HG02970 (cell line): Measurements from ENCODE around the gene MBNL3.

Experiments
- ATAC-seq: cut with Tn5 transposase; IDR thresholded peaks from one replicate; pipeline ENCODE4 v1.9.1; 2021; ENCODE audit warnings: mild to moderate bottlenecking, moderate library complexity, moderate number of reproducible peaks; ENCODE audit not compliant: unreplicated experiment, low FRiP score

The MBNL3 gene

DNA sequence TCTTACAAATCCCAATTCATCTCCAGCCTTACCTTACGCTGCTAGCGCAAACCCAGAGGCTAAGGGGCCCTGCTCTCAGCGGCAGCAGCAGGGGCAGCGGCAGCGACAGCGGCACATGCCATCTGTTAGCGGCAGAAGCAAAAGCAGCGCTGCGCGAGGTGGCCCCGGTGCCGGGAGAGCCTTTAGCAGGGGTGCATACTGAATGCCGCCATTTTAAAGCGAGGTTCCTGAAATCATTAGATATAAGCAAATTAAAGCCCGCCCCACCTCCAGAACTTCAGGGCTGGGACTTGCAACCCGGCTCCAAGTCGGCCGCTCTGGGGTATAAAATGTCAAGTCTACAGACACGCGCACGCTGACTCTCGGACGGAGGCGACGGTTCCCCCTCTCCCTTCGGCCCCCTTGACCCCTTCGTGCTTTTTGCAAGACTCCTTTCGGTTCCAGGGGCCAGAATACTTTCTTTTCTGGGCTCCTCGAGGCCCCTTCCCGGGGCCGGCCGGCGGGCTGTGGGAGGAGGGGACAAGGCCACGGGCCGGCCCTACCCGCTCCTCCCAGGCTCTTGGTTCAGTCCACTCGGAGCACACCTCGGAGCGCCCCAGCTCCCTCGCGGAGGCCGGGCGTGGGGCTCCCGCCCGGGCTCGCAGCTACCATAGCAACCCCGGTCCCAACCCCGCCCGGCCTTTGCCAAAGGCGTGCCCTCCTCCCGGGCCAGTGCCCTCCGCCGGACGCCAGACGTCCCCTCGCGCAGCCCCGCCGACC, at the start of gene MBNL3:
MBNL3 (minus strand) TSS at position 220 of the 759 bp plus-strand sequence. CDS start 49,427 bp downstream, outside the sequence.
- no peak for ATAC-seq

DNA sequence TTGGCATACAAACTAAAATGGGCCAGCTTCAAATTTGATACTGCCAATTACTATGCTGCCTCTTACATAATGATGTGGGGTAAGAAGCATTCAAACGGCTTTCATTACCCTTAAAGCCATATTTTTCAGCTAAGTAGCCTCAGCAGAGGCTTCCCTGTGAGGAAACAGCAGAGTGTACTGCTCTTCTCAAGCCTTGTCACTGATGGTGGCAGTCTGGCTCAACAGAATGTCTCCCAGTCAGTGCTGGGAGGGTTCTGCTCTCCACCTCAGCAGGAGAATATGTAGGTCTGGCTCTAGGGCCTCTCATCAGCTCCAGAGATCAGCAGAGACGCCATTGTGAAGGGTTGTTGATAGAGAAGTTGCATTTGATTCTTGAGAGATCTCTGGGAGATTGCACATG, 44.6 kb upstream of the MBNL3 start:
- no peak for ATAC-seq

DNA sequence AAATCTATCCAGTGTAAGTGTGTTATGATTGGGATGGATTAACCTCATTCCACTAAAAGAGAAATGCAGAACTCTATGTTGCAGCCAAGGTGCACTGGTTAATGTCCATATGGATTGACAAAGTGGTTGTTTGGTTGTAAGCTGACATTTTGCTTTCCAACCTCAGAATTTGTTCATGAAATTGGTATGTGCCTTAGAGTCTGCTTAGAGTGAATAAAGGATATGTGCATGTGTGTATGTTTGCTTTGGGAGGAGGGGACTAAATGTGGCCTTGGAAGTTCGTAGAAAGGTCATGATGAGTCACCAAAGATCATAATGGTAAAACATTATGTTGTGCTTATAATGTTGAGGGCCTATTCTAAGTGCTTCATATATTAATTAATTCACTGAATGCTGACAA, 44.1 kb upstream of the MBNL3 start:
- ATAC-seq, result no peak

- no peak for ATAC-seq
These were observed 43.3 kb upstream of the MBNL3 start for GRCh38 chrX:132532097-132532496.

GRCh38 chrX:132520792-132521191, 32.0 kb upstream of the MBNL3 start:
- ATAC-seq, result no peak

DNA sequence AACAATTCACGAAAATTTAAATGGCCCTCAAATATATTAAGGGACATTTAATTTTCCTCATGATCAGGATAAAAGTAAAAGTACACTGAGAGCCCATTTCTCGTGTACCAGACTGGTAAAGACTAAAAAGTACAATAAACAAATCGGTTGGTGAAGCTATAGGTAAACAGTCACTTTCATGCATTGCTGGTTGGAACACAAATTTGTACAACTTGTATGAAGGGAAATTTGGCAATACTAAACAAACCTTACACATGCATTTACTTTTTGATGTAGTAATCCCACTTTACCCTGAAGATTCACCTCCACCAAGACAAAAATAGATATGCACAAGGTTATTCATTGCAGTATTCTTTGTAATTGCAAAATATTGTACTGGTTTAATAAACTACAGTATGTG, 31.4 kb upstream of the MBNL3 start:
- ATAC-seq, result no peak

DNA sequence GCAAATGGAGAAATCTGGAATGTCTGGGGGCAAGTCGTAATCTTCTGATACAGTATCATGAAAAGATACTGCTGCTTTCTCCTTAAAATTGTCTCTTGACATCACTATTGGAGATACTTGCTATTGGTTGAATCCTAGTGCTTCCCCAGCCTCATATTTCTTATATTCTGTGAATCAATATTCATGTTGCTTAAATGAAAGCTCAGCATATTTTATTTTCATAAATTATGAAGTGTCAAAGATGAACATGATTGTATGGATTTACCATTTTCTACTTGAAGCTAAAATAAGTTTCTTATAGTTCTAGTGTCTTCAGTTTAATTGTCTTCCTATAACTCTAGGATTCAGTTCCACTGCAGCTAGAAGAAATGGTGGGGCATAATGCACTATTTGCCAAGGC, 29.6 kb upstream of the MBNL3 start:
- ATAC-seq, result no peak

DNA sequence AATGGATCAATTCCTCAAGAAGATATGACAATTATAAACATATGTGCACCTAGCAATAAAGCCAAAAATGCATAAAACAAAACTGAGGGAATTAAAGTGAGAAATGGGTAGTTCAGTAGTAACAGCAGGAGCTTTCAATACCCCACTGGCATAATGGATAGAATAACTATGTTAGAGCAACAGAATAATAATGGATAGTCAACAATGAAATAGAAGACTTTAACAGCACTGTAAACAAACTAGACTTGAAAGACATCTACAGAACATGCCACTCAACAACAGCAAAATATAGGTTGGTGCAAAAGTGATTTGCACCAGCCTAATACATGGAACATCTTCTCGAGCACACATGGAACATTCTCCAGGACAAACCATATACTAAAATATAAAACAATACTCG, 20.0 kb upstream of the MBNL3 start:
- ATAC-seq, result no peak

DNA sequence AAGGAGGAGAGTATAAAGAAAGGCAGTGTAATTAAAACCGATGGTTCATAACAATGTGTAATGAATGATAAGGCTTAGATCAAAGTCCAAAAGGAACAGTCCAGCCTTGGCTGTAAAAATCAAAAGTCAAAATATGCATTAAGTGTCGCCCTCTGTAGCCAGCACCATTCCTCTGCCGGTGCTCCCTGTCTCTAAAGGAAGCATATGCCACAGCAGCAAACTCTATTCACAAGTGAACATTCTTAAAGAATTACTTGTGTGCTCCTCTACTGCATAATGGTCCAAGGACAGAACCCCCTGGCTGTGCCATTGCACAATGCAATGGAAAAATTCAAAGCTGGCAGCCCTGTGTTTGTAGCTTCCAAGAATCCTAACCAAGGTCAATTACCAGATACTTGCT, 16.3 kb upstream of the MBNL3 start:
- no peak for ATAC-seq

DNA sequence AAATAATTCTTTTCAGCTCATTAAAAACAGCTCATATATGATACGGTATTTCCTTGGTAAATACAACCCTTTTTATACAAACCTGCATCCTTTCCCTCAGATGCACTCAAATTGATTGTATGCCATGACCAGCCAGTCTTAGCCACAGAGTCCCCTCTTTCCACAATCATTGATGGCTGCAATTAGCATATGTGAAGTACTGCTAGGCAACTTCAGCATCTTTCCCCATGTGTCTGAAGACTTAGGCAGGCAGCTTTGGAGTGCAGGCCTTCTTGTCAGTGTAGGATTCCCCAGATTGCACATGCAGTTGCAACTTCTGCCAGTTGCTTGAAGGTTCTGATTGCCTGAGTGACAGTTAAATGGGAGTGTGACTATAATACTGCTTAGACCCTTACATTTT, 15.6 kb upstream of the MBNL3 start:
- ATAC-seq, result no peak

GRCh38 chrX:132501606-132502005, 12.8 kb upstream of the MBNL3 start:
- no peak for ATAC-seq

GRCh38 chrX:132497432-132497831, 8.6 kb upstream of the MBNL3 start:
- no peak for ATAC-seq

DNA sequence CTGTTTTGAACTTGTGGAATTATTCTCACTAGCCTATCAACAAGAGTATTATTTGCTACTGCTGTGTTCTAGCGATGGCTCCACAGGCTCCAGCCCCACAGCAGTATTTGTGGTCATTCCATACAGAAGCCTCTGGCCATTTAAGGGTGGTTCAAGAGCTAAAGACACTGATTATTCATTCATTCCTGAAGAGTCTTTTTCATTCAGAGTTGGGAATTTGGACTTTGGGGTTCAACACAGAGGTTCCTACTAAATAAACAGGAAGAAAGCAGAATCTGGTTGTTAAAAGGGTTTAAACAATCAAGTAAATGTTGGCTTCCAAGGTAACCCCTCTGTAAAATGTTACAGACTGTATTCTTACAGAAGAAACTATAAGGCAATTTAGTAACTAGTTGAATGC, 4.3 kb upstream of the MBNL3 start:
- no peak for ATAC-seq

DNA sequence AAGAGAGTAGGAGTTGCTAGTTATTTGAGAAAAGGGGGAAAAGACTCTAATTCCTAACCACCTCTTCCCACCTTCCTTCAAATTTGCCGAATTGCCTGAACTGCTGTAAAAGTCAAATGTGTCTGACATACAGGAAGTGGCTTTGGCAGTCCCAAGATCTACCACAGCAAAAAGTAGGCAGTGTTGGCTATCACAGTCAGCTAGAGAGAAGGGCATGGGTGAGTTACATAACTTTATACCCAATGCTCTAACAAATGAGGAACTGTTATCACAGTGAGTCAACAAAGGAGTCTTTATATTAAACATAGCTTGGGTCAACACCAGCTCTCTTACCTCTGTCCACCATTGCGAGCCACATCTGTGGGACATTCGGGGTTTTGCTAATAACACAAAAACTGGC, 2.4 kb upstream of the MBNL3 start:
- ATAC-seq, result no peak

DNA sequence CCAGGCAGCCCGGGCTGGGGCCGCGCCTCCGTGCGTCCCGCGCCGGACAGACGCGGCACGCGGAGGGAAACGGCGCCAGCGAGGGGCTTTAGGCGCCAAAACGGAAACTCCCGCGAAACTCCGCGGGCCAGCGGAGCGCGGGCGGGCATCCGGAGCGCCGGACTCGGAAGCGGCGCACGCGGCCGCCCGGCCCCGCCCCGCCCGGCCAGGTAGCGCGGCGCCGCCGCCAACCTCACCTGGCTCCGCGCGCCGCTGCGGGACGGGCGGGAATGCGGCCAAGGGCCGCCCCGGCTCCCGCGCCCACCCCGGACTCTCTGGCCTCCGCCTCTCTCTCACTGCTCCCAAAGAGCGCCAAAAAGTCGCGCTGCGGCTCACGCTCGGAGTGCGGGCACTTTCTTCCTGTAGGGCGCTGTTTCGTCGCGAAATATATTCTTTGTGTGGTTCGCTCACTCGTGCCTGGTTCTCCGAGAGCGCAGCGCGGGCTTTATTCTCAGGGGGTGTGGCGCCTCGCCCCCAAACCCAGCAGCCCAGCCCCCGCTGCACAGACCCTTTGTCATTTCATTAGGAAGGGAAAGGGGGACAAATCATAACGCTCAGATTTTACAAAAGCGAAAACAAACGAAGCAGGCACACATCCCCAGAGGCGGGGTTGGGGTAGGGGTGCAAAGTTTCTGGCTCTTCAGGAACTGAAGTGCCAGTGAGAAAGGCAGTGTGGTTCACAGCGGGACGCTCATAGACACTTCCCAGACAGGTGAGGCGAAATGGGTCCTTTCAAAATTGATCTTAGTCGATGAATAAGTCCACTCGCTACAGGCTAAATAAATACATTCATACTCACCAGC, 961 bp upstream of the MBNL3 start:
- ATAC-seq, result no peak

DNA sequence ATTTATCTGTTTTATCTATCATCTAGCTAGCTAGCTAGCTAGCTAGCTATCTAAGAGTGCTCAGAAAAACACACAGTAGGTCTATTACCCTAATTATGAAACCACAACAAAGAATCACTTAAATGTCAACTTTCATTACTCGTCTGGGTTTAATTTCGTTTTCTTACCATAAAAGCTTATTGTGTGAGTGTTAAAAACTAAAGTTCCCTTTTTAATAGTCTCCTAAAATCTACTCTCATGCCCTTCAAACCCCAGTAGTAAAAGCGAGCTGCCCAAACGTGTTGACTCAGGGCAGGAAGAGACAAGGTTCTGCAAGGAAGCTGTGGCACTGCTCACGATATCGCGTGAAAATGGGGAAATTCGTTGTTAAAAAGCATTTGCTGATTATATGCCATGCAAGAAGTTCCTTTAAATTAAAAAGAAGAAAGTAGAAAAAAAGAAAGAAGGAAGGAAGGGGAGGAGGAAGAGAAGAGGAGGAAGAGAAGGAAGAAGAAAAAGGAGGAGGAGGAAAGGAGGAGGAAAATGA, 595 bp downstream of the MBNL3 start:
- no peak for ATAC-seq

DNA sequence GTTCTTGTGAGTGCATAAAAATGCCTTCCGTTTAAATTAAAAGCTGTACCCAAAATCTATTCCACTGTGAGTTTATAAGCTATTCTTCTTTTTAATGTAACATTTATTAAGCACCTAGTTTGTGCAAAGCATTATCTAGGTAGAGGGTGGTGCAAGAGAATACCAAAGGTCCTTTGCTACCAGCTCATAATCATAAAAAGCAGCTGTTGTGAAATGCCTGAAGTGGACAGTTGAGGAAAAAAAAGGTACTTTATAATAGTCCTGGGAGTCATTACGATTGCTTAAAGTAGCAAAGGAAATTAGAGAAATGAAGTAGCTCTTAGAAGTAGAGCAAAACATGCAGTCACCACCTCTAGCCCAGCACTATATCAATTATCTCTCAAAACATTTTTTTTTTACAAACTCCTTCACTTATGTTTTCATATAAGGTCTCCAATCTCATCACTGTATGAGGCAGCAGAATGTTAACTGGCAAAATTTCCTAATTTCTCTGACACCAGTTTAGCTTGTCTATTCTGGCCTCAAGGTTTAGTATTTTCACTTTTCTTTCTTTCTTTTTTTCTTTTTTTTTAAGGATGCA, 2.1 kb downstream of the MBNL3 start:
- ATAC-seq, result no peak

DNA sequence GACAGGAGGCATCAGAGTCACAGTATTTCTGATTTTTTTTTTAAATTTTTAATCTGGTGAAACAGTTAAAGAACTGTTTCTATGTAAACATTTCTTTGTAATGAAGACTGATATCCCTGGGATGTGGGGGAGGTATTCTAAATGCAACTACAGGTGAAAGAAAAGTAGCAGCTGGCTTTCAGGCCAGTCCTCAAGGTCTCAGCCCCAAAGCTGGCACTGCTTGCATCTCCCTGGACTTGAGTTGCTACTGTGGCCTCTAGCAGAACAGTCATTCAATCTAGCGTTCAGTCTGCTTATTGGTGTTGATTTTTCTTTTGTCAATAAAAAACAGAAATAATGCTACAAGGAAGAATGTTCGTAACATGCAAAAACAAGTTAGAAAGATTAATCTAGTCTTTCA, 4.9 kb downstream of the MBNL3 start:
- ATAC-seq, result no peak

DNA sequence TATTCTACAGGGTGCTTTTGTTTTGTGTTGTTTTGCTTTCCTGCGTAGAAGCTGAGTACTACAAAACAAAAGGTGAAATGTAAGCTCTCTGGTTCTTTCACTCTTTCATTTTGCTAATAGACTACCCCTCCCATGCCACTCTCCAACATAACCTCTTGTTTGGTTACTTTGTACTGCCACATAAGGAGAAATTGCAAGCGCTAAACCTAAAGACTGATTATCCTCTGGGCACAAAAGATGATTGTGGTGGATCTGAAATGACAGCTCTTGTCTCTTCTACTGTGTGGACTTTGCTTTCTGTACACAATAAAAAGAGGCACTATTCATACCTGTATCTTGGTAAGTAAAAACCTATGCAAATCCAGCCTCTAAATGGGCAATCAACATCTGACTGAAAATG, 5.3 kb downstream of the MBNL3 start:
- no peak for ATAC-seq

- ATAC-seq, result no peak
These were observed 6.2 kb downstream of the MBNL3 start for GRCh38 chrX:132482632-132483031.

DNA sequence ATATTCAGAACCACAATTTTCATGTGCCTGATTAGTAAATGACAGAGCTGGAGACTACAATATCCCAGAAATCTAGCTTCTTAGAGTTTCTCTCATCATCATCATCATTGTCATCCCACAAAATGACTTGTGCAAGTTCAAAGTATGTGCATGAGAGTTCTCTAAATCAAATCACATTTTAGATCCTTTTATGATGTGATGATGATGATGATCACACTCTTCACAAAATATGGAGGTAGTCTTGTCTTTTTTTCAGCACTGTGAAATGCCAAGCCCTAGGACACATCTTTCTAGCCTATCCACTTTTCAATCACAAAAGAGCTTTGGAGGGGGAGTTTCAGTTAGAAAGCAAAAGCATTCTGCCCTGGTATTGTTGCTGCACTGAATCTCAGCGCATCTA, 7.4 kb downstream of the MBNL3 start:
- ATAC-seq, result no peak
